Bronchial epithelial cell (primary cell): Measurements from ENCODE around the gene KLHDC4. TPM values are rescaled to one million over a fixed set of nuclear protein-coding genes. Genes with fewer than 3 reads are reported as not detected.
A peak's percentile ranks its signal among the peaks of the same experiment; 100 is the strongest.
"Not testable (repeated sequence)": the region's sequence is repeated elsewhere in the genome, so short reads cannot be mapped to it uniquely, and the experiment has no call there.

ENCODE experiments used
- DNase-seq: peaks from one replicate; pipeline ENCODE4 v3.0.0-alpha.2; 2010; ENCODE audit warnings: low read depth
- FAIRE-seq: peaks from 2 replicates; lab custom pipeline; 2011; peaks lifted over from hg19 to GRCh38; lab: Jason Lieb, UNC
- H3K27me3 ChIP-seq: 2 replicates; pipeline ENCODE4 v1.5.1; 2011; ENCODE audit warnings: low read length; ENCODE audit not compliant: control insufficient read depth, insufficient read depth
- H3K36me3 ChIP-seq: 2 replicates; pipeline ENCODE4 v1.5.1; 2011; ENCODE audit warnings: low read length; ENCODE audit not compliant: control insufficient read depth, insufficient read depth
- H3K4me3 ChIP-seq: 2 replicates; pipeline ENCODE4 v1.5.1; 2011; ENCODE audit warnings: mild to moderate bottlenecking, low read depth, low read length, control low read depth
- CTCF ChIP-seq: IDR thresholded peaks from 2 replicates; pipeline ENCODE4 v1.5.1; 2011; ENCODE audit warnings: mild to moderate bottlenecking, moderate library complexity, low read length, control low read depth, inconsistent platforms; ENCODE audit not compliant: insufficient read depth, severe bottlenecking
- total RNA-seq: library from RNA; depleted of rRNA; stranded (reverse); fragments of >200 nt; gene quantifications from 2 replicates; pipeline ENCODE4 v1.2.1, GENCODE V29; 2014

The KLHDC4 gene
- total RNA-seq, 1 donor from 2014 or later: 30.8 TPM

- Histone ChIP-seq H3K4me3 (no peak overlapping the region), H3K27me3 (no peaks in the 10 kb centered on the region), H3K36me3 (no peaks in the 10 kb centered on the region)
- DNase-seq (peak; percentile 67), FAIRE-seq (no peak)
- TF ChIP-seq CTCF: no peak
Measured at GRCh38 chr16:87780385-87780989, 14.7 kb upstream of the KLHDC4 start.

DNA sequence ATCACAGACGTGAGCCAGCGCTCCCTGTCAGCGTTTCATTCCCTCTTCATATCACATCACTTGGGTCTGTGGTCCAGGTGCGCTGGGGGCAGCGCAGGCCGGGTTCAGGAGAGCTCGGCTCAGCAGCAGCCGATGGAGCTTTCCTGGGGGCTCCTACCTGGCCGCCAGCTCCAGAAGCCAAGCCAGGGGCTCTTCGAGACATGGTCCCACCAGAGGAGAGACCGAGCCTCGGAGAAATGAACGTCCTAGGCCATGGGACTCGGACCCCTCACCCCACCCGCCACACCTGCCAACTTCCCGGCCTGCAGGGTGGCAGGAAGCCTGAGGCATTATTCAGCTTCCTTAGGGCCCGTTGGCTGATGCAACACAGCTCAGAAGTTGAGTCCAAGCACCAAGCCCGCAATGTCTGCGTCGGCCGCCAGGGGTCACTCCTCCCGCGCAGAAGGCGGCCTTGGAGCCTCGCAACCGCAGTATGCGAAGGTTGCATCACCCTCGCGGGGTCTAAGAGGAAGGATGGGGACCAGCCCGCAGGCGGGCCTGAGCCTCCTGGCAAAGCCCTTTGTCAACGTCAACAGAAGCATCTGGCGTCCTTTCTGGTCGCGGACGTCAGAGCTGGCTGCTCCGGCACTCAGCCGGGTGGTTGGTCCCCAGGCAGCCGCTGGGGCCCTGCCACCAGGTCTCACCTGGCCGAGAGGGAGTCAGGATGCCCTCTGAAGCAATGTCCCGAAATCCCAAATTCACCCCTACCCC is 13.2 kb upstream of the KLHDC4 start:
- Histone ChIP-seq H3K4me3 (no peak overlapping the region), H3K36me3 (no peaks in the 10 kb centered on the region), H3K27me3 (no peaks in the 10 kb centered on the region)
- peak; percentile 99 for TF ChIP-seq CTCF
- peak; percentile 81 for DNase-seq
- FAIRE-seq: no peak

GRCh38 chr16:87778476-87778829 is 12.7 kb upstream of the KLHDC4 start:
- no peaks in the 10 kb centered on the region for H3K36me3 ChIP-seq
- no peak overlapping the region for H3K4me3 ChIP-seq
- DNase-seq (no peak), FAIRE-seq (no peak)
- no peaks in the 10 kb centered on the region for H3K27me3 ChIP-seq
- no peak for TF ChIP-seq CTCF

GRCh38 chr16:87773836-87774235 is 8.1 kb upstream of the KLHDC4 start:
- not testable (repeated sequence) for FAIRE-seq, DNase-seq, H3K36me3 ChIP-seq, H3K4me3 ChIP-seq, H3K27me3 ChIP-seq

GRCh38 chr16:87767456-87767855 is 1.7 kb upstream of the KLHDC4 start:
- H3K36me3 ChIP-seq, H3K4me3 ChIP-seq, DNase-seq, H3K27me3 ChIP-seq, FAIRE-seq: not testable (repeated sequence)

- DNase-seq: no peak
- no peak for FAIRE-seq
- TF ChIP-seq CTCF: no peak
- Histone ChIP-seq H3K4me3 (peak overlapping the region; percentile 93), H3K36me3 (peaks cover 10% of the 10 kb centered on the region), H3K27me3 (peaks cover 2% of the 10 kb centered on the region)
Measured at GRCh38 chr16:87766485-87766797, 655 bp upstream of the KLHDC4 start.

- DNase-seq: no peak
- H3K36me3 ChIP-seq: peaks cover 13% of the 10 kb centered on the region
- FAIRE-seq: no peak
- H3K27me3 ChIP-seq: peaks cover 2% of the 10 kb centered on the region
- peak overlapping the region; percentile 93 for H3K4me3 ChIP-seq
- TF ChIP-seq CTCF: no peak
Measured at GRCh38 chr16:87765473-87765775, 362 bp downstream of the KLHDC4 start.
